Activated gamma-delta T cell treated with Interleukin-2 at 50 U/mL for 16 hours (primary cell): Measurements from ENCODE around the gene TPRA1.
A peak's percentile ranks its signal among the peaks of the same experiment; 100 is the strongest.

Source experiments
- DNase-seq: peaks from one replicate; pipeline ENCODE4 v3.0.0-alpha.2; 2020

Gene TPRA1

DNA sequence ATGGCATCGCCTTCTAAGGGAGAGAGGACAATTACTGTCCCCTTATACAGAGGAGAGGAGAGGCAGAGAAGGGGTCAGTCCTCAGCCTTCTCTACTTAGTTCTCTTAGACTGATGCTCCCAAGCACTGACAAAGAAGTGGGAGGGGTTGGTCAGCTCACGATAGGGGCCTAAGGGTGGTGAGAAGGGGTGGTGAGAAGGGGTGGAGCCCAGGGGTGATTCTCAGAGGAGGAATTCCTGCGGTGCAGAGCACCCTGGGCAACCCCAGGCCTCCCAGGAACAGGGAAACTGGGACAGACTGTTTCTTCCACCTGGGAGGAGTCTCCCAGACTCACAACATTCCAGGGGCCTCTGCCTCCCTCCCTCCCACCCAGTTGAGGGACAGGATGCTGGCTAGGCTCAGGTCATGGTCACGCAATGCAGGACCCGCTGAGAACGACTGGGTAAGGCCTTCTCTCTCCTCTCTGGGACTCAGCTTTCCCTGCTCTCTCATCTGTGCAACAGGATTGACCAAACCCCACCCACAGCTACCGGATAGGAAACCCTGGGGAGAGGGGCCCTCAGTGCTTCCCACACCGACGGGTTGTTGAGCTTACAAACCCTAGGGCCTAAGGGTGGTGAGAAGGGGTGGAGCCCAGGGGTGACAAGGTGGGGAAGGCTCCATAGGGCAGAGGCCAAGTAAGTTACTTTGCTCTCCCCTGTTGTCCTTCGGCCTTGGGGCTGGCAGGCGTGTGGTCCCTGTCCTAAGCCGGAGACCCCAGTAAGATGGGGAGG, 1.5 kb downstream of the TPRA1 start:
- DNase-seq: no peak

GRCh38 chr3:127587876-127588275, 2.7 kb downstream of the TPRA1 start:
- DNase-seq: no peak

DNA sequence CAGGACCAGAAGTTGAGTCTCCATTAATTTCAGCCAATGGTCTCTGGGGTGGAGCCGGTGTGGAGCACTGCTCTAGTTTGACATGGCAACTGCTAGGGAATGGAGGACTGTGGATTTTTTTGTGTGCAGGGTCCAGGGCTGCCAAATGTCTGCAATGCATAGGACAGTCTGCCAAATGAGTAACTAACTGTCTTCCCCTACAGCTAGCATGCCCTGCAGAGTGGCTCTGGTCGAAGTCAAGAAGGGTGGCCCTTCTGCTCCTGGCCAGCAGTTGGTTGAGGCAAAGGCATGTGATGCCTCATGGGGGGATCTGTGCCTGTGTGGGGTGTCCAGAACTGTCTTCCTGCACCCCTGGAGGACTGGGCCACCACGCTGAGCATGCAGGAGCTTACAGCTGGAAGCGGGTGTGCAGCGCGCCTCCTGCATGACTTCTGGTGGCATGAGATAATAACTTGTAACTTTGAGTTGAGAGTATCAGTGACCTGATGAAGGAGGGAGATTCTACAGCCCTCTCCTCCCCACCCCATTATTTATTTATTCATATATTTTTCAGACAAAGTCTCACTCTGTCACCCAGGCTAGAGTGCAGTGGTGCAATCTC, 4.6 kb downstream of the TPRA1 start:
- DNase-seq: no peak

DNA sequence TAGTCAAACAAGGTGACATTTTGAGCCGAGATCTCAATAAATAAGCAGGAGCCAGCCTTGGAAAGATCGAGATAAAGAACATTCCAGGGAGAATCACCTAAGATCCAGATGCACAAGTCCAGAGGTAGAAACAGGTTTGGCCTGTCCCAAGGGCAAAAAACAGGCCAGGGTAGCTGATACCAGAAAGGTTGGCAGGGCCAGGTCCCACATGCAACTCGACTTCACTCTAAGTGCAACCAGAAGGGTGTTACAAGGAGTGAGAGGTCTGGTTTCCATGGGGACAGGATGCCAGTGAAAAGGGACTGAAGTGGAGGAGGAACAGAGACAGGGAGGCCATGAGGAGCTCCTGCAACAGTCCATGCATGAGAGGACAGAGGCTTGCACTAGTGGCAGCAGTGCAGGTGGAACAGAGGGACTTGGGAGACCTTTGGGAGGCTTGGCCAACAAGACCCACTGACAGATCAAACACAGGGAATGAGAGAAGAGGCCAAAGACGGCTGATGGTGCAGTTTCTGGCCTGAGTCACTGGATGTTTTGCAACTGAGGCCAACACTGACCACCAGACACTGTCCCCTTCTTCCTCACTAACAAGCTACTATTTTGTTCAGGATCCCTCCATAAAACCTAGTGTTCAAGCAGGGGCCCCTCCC, 5.2 kb downstream of the TPRA1 start:
- no peak for DNase-seq

- no peak for DNase-seq
These were observed 5.8 kb downstream of the TPRA1 start for GRCh38 chr3:127584734-127585133.

DNA sequence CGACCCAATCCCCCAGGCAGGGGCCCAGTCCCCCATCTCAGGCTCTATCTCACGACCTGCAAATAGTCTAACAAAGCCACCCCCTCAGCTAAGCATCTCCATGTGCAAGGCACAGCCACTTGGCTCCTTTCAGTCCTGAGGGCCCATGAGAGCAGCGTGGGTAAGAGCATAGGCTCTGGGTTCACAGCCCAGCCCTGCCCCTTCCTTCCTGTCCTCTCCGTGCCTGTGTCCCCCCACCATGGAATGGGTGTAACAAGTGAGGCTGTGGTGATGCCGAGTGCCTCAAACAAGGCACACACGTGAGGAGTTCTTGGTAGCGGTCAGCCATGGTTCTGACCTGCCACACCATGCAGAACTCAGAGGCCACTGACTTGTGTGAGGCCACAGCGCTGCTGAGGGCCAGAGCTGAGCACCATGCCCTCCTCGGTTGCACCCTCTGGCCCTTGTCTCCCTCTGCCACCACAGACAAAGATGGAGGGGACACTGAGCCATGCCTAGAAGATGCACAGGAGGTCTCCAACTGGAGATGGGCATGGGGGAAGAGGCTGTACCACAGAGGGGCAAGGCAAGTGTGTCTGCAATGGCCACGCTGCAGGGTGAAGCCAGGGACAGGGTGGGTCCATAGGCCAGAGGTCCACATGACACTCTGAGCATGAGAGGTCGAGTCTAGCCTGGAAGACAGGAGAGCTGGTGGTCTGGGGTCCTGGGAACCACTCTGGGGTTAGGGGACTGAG, 10.0 kb downstream of the TPRA1 start:
- DNase-seq: no peak

GRCh38 chr3:127578802-127579201, 11.7 kb downstream of the TPRA1 start:
- no peak for DNase-seq

GRCh38 chr3:127578168-127578567, 12.4 kb downstream of the TPRA1 start:
- no peak for DNase-seq

DNA sequence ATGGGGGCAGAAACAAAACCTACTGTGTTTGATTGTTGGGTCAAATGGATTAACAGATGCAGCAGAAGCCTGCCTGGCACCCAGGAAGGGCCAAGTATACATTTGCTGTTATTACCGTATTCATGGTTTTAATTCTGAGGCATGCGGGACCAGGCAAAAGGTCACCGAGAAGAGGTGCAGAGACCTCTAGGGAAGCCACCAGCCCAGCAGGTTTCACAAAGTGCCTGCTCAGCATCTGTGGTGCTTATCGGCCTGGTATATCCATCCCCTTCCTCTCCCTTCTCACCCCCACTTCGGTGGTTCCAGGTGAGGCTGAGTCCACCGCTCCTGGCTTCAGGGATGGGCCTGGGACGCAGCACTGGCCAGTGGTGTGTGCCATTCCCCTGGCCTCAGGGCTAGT, 13.1 kb downstream of the TPRA1 start:
- no peak for DNase-seq

DNA sequence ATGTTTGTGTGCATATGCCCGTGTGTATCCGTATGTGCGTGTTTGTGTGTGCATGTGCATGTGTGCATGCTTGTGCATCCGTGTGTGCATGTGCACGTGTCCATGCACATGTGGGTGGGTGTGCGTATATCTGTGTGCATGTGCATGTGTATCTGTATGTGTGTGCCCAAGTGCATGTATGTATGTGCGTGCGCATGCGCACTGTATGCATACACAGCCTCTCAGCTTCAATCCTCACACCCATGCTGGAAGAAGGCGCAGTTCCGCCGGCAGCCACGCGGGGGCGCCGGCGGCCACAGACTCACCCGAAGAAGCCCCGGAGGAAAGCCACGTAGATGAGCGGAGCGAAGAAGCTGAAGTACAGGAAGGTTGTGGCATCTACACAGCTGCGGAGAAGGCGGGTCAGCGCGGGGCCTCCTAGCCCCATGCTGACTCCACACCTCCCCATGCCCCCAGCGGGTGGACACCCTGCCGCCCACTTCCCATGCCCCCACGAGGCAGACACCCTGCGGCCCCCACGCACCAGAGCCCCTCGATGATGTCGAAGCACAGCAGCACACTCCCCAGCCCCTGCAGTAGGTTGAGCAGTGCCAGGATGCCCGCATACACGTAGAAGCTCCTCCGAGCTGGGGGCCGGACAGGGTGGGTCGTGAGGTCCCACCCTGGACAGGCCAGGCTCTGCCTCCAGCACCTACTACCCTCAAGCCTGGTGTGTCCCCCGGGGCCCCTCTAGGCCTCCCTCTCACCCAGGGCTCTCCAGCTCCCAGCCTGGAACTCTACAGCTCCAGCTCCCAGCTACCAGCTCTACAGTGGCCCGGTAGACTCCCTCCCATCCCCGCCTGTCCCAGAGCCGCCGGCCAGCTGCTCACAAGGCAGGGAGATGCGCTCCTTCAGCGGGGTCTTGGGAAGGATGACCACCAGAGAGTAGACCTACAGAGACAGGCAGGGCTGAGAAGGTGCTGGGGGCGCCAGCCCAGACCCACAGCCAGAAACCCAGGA, 15.4 kb downstream of the TPRA1 start:
- DNase-seq: peak; percentile 79

DNA sequence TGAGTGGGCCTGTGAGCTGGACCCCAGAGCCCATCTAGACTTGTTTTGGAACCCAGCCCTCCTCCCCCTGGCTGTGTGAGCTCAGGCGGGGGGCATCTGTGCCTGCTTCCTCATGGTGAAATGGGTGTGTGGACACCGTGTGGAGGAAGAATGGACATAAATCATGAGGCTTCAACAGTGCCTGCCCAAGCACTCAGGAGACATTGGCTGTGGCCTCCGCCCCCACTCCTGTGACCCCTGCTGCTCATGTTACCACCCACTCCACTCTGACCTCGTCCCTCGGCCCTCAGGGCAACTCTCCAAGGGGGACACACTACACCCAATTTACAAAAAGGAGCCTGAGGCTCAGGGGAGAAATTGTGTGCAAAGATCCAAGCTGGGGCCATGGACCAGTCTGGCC, 16.6 kb downstream of the TPRA1 start:
- no peak for DNase-seq

GRCh38 chr3:127573401-127573800, 17.1 kb downstream of the TPRA1 start:
- no peak for DNase-seq

DNA sequence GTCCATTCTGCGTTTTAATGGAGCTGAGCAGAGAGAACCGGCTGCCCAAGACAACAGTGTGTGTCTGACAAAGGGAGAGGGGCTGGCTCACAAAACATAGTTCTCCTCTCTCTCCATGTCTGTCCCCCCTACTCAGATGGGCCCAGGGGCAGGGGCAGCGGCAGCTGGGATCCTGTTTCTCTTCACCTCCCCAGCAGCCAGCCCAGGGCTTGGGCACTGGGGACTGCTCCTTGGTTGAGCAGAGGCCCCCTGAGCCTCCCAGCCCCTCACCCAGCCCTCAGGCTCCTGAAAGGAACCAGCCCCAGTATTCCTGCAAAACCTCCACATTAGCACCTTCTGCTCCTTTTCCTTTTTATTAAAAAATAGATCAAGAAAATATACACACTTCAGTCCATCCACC, 17.8 kb downstream of the TPRA1 start:
- no peak for DNase-seq

DNA sequence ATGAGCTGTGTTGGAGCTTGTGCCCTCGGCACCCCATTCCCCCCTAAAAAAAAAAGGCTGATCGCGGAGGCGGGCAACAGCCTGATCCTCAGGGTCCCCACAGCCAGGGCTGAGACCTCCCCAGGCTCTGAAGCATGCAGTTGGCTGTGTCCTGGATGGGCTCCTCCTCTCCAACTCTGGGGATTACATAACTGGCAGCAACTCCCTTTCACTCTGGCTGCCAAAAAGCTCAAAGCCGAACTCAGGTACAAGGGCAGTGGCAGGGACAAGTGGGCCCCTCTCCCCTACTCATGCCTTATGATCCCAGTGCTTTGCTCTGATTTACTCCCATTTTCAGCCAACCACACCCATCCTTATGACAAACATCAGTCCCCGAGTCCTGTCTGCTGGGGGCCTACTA, 18.3 kb downstream of the TPRA1 start:
- DNase-seq: no peak

- no peak for DNase-seq
These were observed 20.0 kb downstream of the TPRA1 start for GRCh38 chr3:127570520-127570919.

DNA sequence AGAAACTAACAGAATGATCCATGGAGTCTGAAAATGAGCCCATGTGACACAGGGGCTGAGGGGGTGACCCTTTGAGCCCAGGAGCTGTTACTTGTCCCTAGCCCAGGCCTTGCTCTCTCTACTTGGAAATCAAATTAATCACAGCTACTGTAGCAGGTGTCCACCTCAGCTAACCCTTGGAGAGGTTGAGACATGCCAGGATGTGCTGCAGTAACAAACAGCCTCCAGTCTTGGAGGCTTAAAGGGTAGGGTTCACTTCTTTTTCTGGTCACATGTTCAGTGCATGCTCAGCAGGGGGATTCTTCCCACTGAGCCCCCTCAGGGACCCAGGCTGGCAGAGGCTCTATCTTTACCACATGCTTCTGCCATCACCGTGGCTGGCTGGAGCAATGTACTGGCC, 21.4 kb downstream of the TPRA1 start:
- DNase-seq: no peak

DNA sequence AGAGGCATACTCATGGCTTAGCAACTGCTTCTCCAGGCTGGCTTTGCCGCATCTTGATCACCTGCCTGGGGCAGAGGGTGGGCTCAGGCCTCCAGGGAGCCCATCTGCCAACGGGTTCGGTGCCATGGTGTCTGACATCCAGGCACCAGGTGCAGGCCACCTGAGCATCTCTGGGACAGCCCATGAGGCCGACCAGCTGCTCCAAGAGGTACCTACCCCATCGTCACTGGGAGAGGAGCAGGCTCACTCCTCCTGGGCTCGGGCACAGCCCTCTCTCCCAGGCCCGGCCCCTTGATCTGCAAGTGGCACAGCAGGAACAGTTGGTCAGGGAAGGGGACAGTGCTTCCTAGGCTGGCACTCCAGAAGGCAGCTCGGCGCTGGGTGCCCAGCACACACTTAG, 21.9 kb downstream of the TPRA1 start:
- DNase-seq: no peak

GRCh38 chr3:127566833-127567232, 23.7 kb downstream of the TPRA1 start:
- DNase-seq: no peak

DNA sequence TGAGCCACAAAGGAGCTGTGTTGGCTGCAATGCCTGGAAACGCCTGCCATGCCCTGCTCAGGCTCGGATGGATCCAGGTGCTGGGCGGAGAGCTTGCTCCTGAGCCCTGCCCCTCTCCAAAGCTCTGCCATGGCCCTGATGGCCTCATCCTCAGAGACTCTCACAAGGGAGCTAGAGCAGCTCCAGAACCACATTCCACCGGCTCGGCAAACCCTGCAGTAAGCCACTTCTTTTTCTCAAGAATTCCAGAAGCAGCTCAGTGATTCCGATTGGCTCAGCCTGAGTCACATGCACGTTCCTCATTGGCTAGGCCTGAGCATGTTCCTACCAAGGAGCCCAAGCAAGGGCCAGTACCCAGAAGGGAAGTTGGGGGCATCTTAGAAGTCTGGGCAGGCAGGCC, 24.8 kb downstream of the TPRA1 start:
- DNase-seq: no peak

DNA sequence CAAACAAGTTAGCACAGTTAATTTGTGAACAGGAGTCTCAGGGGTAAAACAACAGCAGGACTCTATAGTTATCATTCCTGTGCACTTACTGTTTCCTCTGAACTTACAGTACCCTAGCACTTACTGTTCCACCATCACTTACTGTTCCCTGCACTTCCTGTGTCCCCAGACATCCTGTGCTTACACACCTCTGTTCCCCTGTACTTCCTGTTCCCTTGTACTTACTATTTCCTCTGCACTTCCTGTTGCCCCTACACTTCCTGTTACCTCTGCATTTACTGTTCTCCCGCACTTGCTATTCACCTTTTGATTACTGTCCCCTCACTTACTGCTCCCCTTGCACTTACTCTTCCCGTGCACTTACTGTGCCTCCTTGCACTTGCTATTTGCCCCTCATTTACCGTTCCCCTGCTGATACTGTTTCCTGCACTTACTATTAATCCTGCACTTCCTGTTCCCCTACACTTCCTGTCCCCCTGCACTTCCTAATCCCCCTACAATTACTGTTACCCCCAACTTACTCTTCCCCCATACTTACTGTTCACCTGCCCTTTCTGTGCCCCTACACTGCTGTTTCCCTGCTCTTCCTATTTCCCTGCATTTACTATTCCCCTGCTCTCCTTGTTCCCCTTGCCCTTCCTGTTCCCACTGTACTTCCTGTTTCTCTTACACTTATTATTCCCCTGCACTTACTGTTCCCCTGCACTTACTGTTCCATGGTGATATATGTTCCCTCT, 30.3 kb downstream of the TPRA1 start:
- DNase-seq: no peak

GRCh38 chr3:127556565-127556964, 34.0 kb downstream of the TPRA1 start:
- DNase-seq: no peak

DNA sequence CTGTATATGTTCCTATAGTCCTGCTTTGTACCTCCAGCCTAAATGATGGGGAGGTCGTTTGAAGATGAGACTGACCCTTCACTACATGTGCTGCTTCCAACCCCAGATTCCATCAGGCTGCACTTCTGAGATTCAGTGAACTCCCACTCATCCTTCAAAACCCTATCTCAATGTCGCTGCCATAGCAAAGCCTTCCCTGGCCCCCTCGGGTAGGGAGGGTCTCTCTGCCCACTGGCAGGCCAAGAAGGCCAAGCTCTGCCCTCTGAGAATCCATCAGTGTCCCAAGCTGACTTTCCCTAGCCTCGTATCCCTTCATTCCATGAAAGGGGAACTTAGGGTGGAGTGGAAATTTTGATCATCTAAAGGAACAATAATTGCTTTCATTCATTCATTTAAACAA, 35.4 kb downstream of the TPRA1 start:
- DNase-seq: no peak
